ENCODE measurements around the gene MICA. TPM values are rescaled to one million over a fixed set of nuclear protein-coding genes. Genes with fewer than 3 reads are reported as not detected.
"Not testable (repeated sequence)": the region's sequence is repeated elsewhere in the genome, so short reads cannot be mapped to it uniquely, and the experiment has no call there.

Gene MICA
- total RNA-seq, 1 donor from 2014 or later = 19.9 TPM

DNA sequence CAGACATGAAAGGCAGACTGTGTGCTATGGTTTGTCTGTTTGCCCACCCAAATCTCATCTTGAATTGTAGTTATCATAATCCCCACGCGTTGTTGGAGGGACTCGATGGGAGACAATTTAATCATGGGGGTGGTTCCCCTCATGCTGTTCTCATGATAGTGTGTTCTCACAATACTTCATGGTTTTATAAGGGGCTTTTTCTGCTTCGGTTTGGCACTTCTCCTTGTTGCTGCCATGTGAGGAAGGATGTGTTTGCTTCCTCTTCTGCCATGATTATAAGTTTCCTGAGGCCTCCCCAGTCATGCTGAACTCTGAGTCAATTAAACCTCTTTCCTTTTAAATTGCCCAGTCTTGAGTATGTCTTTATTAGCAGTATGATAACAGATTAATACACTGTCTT is 47.4 kb downstream of the MICA start:
- intact Hi-C loops (cut with DNase I) = no loop called here
- Histone ChIP-seq H3K4me1 (no peaks in the 10 kb centered on the region), H3K4me3 (no peak overlapping the region), H3K36me3 (no peaks in the 10 kb centered on the region), H3K27me3 (no peaks in the 10 kb centered on the region), H3K9me3 (no peaks in the 10 kb centered on the region), H3K27ac (no peak overlapping the region)
- TF ChIP-seq POLR2AphosphoS5 (IDR thresholded peaks at IDR 0.05; ENCODE audit: insufficient read depth in 1 of 2, low read depth in 1 of 2) = no peak
- no peak for TF ChIP-seq POLR2A (IDR thresholded peaks at IDR 0.05)
- TF ChIP-seq, protein P1, sequence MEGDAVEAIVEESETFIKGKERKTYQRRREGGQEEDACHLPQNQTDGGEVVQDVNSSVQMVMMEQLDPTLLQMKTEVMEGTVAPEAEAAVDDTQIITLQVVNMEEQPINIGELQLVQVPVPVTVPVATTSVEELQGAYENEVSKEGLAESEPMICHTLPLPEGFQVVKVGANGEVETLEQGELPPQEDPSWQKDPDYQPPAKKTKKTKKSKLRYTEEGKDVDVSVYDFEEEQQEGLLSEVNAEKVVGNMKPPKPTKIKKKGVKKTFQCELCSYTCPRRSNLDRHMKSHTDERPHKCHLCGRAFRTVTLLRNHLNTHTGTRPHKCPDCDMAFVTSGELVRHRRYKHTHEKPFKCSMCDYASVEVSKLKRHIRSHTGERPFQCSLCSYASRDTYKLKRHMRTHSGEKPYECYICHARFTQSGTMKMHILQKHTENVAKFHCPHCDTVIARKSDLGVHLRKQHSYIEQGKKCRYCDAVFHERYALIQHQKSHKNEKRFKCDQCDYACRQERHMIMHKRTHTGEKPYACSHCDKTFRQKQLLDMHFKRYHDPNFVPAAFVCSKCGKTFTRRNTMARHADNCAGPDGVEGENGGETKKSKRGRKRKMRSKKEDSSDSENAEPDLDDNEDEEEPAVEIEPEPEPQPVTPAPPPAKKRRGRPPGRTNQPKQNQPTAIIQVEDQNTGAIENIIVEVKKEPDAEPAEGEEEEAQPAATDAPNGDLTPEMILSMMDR (IDR thresholded peaks at IDR 0.05) = no peak
- peak; percentile 6 to 8 for DNase-seq (ENCODE audit: extremely low spot score in 2 of 2)

DNA sequence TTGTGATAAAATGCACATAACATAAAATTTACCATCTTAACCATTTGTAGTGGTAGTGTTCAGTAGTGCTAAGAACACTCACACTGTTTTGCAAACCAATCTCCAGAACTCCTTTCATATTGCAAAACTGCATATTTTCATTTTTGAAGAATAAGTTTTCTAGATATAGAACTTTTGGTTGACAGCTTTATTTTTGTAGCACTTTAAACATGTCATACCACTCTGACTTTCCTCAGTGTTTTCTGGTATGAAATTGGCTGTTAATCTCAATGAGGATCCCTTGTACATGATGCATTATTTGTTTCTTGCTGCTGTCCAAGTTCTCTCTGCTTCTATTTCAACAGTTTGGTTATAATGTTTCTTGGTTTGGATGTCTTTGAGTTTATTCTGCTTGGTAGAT is 49.5 kb downstream of the MICA start:
- TF ChIP-seq POLR2A (IDR thresholded peaks at IDR 0.05) (no peak), POLR2AphosphoS5 (IDR thresholded peaks at IDR 0.05; ENCODE audit: insufficient read depth in 1 of 2, low read depth in 1 of 2) (no peak)
- TF ChIP-seq, protein P1 (IDR thresholded peaks at IDR 0.05) = no peak
- intact Hi-C loops (cut with DNase I) = no loop called here
- H3K27ac ChIP-seq = no peak overlapping the region

DNA sequence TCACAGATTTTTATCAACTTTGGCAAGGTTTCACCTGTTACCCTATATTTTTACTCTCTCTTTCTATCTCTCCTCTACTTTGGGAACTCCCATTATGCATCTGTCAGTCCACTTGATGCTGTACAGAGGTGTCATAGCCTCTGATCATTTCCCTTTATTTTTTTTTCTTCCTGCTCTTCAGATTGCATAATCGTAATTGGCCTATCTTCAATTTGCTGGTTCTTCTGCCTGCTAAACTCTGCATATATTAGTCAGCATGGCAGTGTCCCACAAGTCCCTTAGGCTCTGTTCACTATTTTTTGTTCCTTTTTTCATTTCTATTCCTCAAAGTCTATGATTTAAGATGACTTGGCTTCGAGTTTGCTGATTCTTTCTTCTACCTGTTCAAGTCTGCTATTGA is 49.9 kb downstream of the MICA start:
- Histone ChIP-seq H3K4me3 (no peak overlapping the region), H3K36me3 (no peaks in the 10 kb centered on the region), H3K27ac (no peak overlapping the region), H3K9me3 (no peaks in the 10 kb centered on the region), H3K4me1 (no peaks in the 10 kb centered on the region), H3K27me3 (no peaks in the 10 kb centered on the region)
- DNase-seq (ENCODE audit: extremely low spot score in 2 of 2) = peak in 1 of 2 donors; percentile 8
- intact Hi-C loops (cut with DNase I) = no loop called here
- TF ChIP-seq POLR2AphosphoS5 (IDR thresholded peaks at IDR 0.05; ENCODE audit: insufficient read depth in 1 of 2, low read depth in 1 of 2) = no peak
- TF ChIP-seq, protein P1 (IDR thresholded peaks at IDR 0.05) = no peak
- TF ChIP-seq POLR2A (IDR thresholded peaks at IDR 0.05) = no peak

More for the DNA sequence above, 49.5 kb downstream of the MICA start:
- DNase-seq (ENCODE audit: extremely low spot score in 2 of 2) = no peak
- H3K36me3 ChIP-seq = no peaks in the 10 kb centered on the region
- no peak overlapping the region for H3K4me3 ChIP-seq
- no peaks in the 10 kb centered on the region for H3K27me3 ChIP-seq
- no peaks in the 10 kb centered on the region for H3K9me3 ChIP-seq
- H3K4me1 ChIP-seq = no peaks in the 10 kb centered on the region

DNA sequence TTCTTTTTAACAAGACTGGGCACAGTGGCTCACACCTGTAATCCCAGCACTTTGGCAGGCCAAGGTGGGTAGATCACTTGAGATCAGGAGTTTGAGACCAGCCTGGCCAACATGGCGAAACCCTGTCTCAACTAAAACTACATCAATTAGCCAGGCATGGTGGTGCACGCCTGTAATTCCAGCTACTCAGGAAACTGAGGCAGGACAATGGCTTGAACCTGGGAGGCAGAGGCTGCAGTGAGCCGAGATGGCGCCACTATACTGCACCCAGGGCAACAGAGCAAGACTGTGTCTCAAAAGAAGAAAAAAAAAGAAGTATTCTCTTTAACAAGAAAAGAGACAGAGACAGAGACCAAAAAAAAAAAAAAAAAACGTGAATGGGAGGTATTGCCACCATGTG is 56.5 kb downstream of the MICA start:
- DNase-seq (ENCODE audit: extremely low spot score in 2 of 2) = peak; percentile 1 to 7

DNA sequence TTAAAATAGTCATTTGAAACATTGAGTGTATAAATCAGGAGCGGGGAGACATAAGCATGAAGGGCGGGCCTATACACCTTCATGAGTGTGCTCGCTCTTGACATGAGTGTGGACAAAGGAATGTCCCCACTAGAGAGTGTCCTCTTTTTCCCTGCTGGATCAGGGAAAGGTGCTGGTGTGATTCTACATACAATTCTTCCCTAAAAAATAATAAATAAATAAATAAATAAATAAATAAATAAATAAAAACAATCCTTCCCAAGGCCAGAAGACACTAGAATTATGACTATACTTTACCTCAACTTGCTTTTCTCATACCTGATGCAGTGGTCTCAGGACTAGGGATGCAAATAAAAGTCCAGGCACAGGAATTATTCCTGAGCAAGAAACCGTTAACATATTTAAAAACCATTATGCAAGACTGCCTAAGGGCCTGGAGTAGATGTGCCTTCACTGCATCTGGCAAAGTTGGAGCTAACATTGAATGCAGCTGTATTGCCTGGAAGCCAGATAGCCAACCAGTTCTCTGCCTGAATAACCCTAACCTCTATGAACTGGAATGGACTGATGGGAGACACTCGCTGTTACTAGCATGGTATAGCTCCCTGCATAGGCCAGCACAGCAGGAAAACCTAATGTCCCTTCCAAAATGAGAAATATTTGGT is 57.1 kb downstream of the MICA start:
- intact Hi-C loops (cut with DNase I) = no loop called here
- Histone ChIP-seq H3K36me3 (no peaks in the 10 kb centered on the region), H3K4me3 (no peak overlapping the region), H3K9me3 (no peaks in the 10 kb centered on the region), H3K27ac (no peak overlapping the region), H3K4me1 (peaks cover 27% of the 10 kb centered on the region), H3K27me3 (no peaks in the 10 kb centered on the region)
- TF ChIP-seq POLR2A (IDR thresholded peaks at IDR 0.05) = no peak
- no peak for TF ChIP-seq POLR2AphosphoS5 (IDR thresholded peaks at IDR 0.05; ENCODE audit: insufficient read depth in 1 of 2, low read depth in 1 of 2)
- TF ChIP-seq, protein P1 (IDR thresholded peaks at IDR 0.05) = no peak
- peak; percentile 3 to 29 for DNase-seq (ENCODE audit: extremely low spot score in 2 of 2)

More for the DNA sequence above, 56.5 kb downstream of the MICA start:
- H3K4me3 ChIP-seq; intact Hi-C loops (cut with DNase I); H3K36me3 ChIP-seq; H3K9me3 ChIP-seq; H3K27me3 ChIP-seq; H3K27ac ChIP-seq: not testable (repeated sequence)
- peaks cover 27% of the 10 kb centered on the region for H3K4me1 ChIP-seq
